Adrenal gland (tissue), 12 donors: ENCODE results near the gene CCSER1. TPM values are rescaled to one million over a fixed set of nuclear protein-coding genes. Genes with fewer than 3 reads are reported as not detected.
"Not testable (repeated sequence)": the region's sequence is repeated elsewhere in the genome, so short reads cannot be mapped to it uniquely, and the experiment has no call there.

Experiments
- DNase-seq, 7 donors: peaks; one replicate each; pipeline ENCODE4 v3.0.0-alpha.2; 2019 to 2020
- H3K27ac ChIP-seq, 5 donors: fragments of 200-600 bp; sonication (generic) in 4 of 5; 1 replicate in 3 of 5; 2 replicates in 2 of 5; pipeline versions ENCODE4 v1.5.1 to v1.8.0; 2016 to 2020; ENCODE audit warnings: mild to moderate bottlenecking in 1 of 5
- H3K27me3 ChIP-seq: fragments of 200-600 bp; 2 replicates; pipeline ENCODE4 v1.8.0; 2021
- H3K36me3 ChIP-seq, 2 donors: fragments of 200-600 bp; replicated peaks in 1 of 2; 1 replicate in 1 of 2; 2 replicates in 1 of 2; pipeline versions ENCODE4 v1.5.1 to v1.8.0; 2018 to 2022
- H3K4me1 ChIP-seq, 2 donors: fragments of 200-600 bp; replicated peaks in 1 of 2; 1 replicate in 1 of 2; 2 replicates in 1 of 2; pipeline versions ENCODE4 v1.5.1 to v1.8.0; 2018 to 2021
- H3K4me3 ChIP-seq, 4 donors: fragments of 200-600 bp; sonication (generic) in 3 of 4; one replicate each; pipeline ENCODE4 v1.5.1; 2016 to 2018
- H3K9me3 ChIP-seq, 3 donors: fragments of 200-600 bp; sonication (generic) in 1 of 3; replicated peaks in 1 of 3; 1 replicate in 2 of 3; 2 replicates in 1 of 3; pipeline versions ENCODE4 v1.5.1 to v1.8.0; 2016 to 2021
- CTCF ChIP-seq, 6 experiments: fragments of 450-650 bp in 4 of 6; fragments of 200-600 bp in 2 of 6; sonication (generic) in 1 of 6; IDR thresholded peaks; 1 replicate in 5 of 6; 2 replicates in 1 of 6; pipeline versions ENCODE4 v1.5.1 to v1.8.0; 2016 to 2021; ENCODE audit warnings: antibody characterized with exemption in 6 of 6, mild to moderate bottlenecking in 2 of 6, moderate library complexity in 1 of 6
- POLR2A ChIP-seq, 2 donors: fragments of 450-650 bp; IDR thresholded peaks; one replicate each; pipeline ENCODE4 v1.6.1; 2017; ENCODE audit warnings: antibody characterized with exemption in 2 of 2, mild to moderate bottlenecking in 2 of 2, moderate library complexity in 1 of 2
- WGBS, 4 donors: extraction: QIAGEN DNeasy Blood & Tissue Kit in 2 of 4; methylation state at CpG; one replicate each; pipeline versions ENCODE4 v1.1.5 to v1.1.7; 2013 to 2017; 5-methylcytosine and 5-hydroxymethylcytosine counted together
- intact Hi-C, 2 donors: fragments of 100-400 bp; cut with DNase I; formaldehyde crosslinking; loops; one replicate each; pipeline versions ENCODE4 v1.14.1 to v1.15.0; 2022 to 2023
- polyA plus RNA-seq, 3 donors: library from polyadenylated mRNA; stranded (reverse); fragments of 200-250 nt in 2 of 3; fragments of 350-450 nt in 1 of 3; fragmentation: Illumina TruSeq in 1 of 3; extraction: RNeasy Lipid Tissue Mini Kit (QIAGEN cat#74804) in 1 of 3; gene quantifications; one replicate each; pipeline ENCODE4 v1.2.3, GENCODE V29; 2013 to 2014
- total RNA-seq, 9 donors: library from RNA; depleted of rRNA in 4 of 9; stranded (reverse); fragments of >200 nt in 4 of 9; fragments of 120-200 nt in 1 of 9; fragmentation: NEBNext Ultra II Directional in 1 of 9; extraction: Animal tissue kit (Norgen Biotek cat#: 25700) in 1 of 9; gene quantifications; one replicate each; pipeline versions ENCODE4 v1.1.0 to v1.2.4, GENCODE V29; 2013 to 2023
- donor health status: healthy with polysubstance abuse.
- donor health status: Bipolar disorder and iron deficiency.
- donor health status: DM: yes; HTN: yes; CAD: no.
- donor health status: DM: no; HTN: no; CAD: no.
- donor health status: DM: no; HTN: no; CAD: no.
- donor health status: DM: yes; HTN: yes; CAD: no.

Gene CCSER1
- total and polyA plus RNA-seq, 12 donors, result 0.14 to 11.7 (median 2.3) TPM; not detected in 1

- DNase-seq, result no peak
- Histone ChIP-seq H3K36me3 (no peaks in the 10 kb centered on the region), H3K27ac (no peak overlapping the region), H3K9me3 (peaks cover 0 to 4% (median 0%) of the 10 kb centered on the region in 3 donors), H3K4me3 (no peak overlapping the region), H3K4me1 (no peaks in the 10 kb centered on the region), H3K27me3 (no peaks in the 10 kb centered on the region)
- TF ChIP-seq CTCF (IDR thresholded peaks at IDR 0.05) (no peak), POLR2A (IDR thresholded peaks at IDR 0.05) (no peak)
- intact Hi-C loops, result no loop called here
- WGBS, 4 donors, result 57 to 77% (median 73%) methylated on average over 3 of the region's 3 CpGs
Observed at GRCh38 chr4:91330555-91331137, 1203.5 kb downstream of the CCSER1 start.

- no peak for DNase-seq
- 81 to 91% (median 88%) methylated on average over 1 of the region's 1 CpG for WGBS, 4 donors
- Histone ChIP-seq H3K36me3 (no peaks in the 10 kb centered on the region), H3K4me3 (no peak overlapping the region), H3K4me1 (no peaks in the 10 kb centered on the region), H3K27me3 (no peaks in the 10 kb centered on the region), H3K9me3 (no peaks in the 10 kb centered on the region), H3K27ac (no peak overlapping the region)
- TF ChIP-seq POLR2A (IDR thresholded peaks at IDR 0.05) (no peak), CTCF (IDR thresholded peaks at IDR 0.05) (no peak)
- intact Hi-C loops, result no loop called here
Observed at GRCh38 chr4:91340822-91341221, 1213.6 kb downstream of the CCSER1 start.

- Histone ChIP-seq H3K27me3 (no peaks in the 10 kb centered on the region), H3K4me1 (no peaks in the 10 kb centered on the region), H3K36me3 (no peaks in the 10 kb centered on the region), H3K9me3 (no peaks in the 10 kb centered on the region), H3K27ac (no peak overlapping the region), H3K4me3 (no peak overlapping the region)
- DNase-seq, result no peak
- intact Hi-C loops, result no loop called here
- TF ChIP-seq CTCF (IDR thresholded peaks at IDR 0.05) (no peak), POLR2A (IDR thresholded peaks at IDR 0.05) (no peak)
Observed at GRCh38 chr4:91345632-91346031, 1218.4 kb downstream of the CCSER1 start.

- H3K9me3 ChIP-seq, H3K4me1 ChIP-seq, H3K36me3 ChIP-seq, H3K27ac ChIP-seq, H3K4me3 ChIP-seq, intact Hi-C loops, H3K27me3 ChIP-seq, DNase-seq: not testable (repeated sequence)
- WGBS, 4 donors, result 82 to 88% (median 84%) methylated on average over 4 of the region's 4 CpGs
Observed at GRCh38 chr4:91356496-91356895, 1229.3 kb downstream of the CCSER1 start.

- H3K36me3 ChIP-seq, DNase-seq, intact Hi-C loops, H3K27ac ChIP-seq, H3K9me3 ChIP-seq, H3K4me3 ChIP-seq, H3K4me1 ChIP-seq, H3K27me3 ChIP-seq: not testable (repeated sequence)
- WGBS, 4 donors, result 69 to 86% (median 82%) methylated on average over 3 of the region's 3 CpGs
Observed at GRCh38 chr4:91358016-91358415, 1230.8 kb downstream of the CCSER1 start.

GRCh38 chr4:91358621-91359020 lies 1231.4 kb downstream of the CCSER1 start:
- H3K27ac ChIP-seq, H3K4me3 ChIP-seq, H3K4me1 ChIP-seq, H3K36me3 ChIP-seq, intact Hi-C loops, DNase-seq, H3K9me3 ChIP-seq, H3K27me3 ChIP-seq: not testable (repeated sequence)
- 86 to 96% (median 90%) methylated on average over 13 of the region's 13 CpGs for WGBS, 4 donors
